GM18505 (cell line): Measurements from ENCODE around the gene TTC34.
"Not testable (repeated sequence)": the region's sequence is repeated elsewhere in the genome, so short reads cannot be mapped to it uniquely, and the experiment has no call there.

Experiments
- ATAC-seq: cut with Tn5 transposase; IDR thresholded peaks from one replicate; pipeline ENCODE4 v1.9.1; 2021; ENCODE audit not compliant: unreplicated experiment

The TTC34 gene

GRCh38 chr1:2750766-2751730 lies 50.4 kb downstream of the TTC34 start:
- not testable (repeated sequence) for ATAC-seq

GRCh38 chr1:2750041-2750680 lies 51.3 kb downstream of the TTC34 start:
- ATAC-seq, result not testable (repeated sequence)

- not testable (repeated sequence) for ATAC-seq
These were observed 52.9 kb downstream of the TTC34 start for GRCh38 chr1:2748626-2749025.

- ATAC-seq, result not testable (repeated sequence)
These were observed 106.7 kb downstream of the TTC34 start for GRCh38 chr1:2694796-2695195.

- ATAC-seq, result not testable (repeated sequence)
These were observed 111.3 kb downstream of the TTC34 start for GRCh38 chr1:2690180-2690579.

- not testable (repeated sequence) for ATAC-seq
These were observed 113.2 kb downstream of the TTC34 start for GRCh38 chr1:2688336-2688665.

GRCh38 chr1:2687638-2688335 lies 113.7 kb downstream of the TTC34 start:
- ATAC-seq, result not testable (repeated sequence)

- not testable (repeated sequence) for ATAC-seq
These were observed 114.3 kb downstream of the TTC34 start for GRCh38 chr1:2687174-2687591.

- ATAC-seq, result not testable (repeated sequence)
These were observed 115.2 kb downstream of the TTC34 start for GRCh38 chr1:2686091-2686863.

- not testable (repeated sequence) for ATAC-seq
These were observed 115.8 kb downstream of the TTC34 start for GRCh38 chr1:2685671-2686070.

- ATAC-seq, result not testable (repeated sequence)
These were observed 116.6 kb downstream of the TTC34 start for GRCh38 chr1:2684878-2685277.

GRCh38 chr1:2684000-2684399 lies 117.5 kb downstream of the TTC34 start:
- not testable (repeated sequence) for ATAC-seq

- not testable (repeated sequence) for ATAC-seq
These were observed 118.2 kb downstream of the TTC34 start for GRCh38 chr1:2683321-2683741.

GRCh38 chr1:2682879-2683278 lies 118.6 kb downstream of the TTC34 start:
- not testable (repeated sequence) for ATAC-seq

GRCh38 chr1:2676726-2677125 lies 124.8 kb downstream of the TTC34 start:
- ATAC-seq, result not testable (repeated sequence)

GRCh38 chr1:2671656-2672055 lies 129.8 kb downstream of the TTC34 start:
- ATAC-seq, result not testable (repeated sequence)

GRCh38 chr1:2659806-2660205 lies 141.7 kb downstream of the TTC34 start:
- not testable (repeated sequence) for ATAC-seq

GRCh38 chr1:2657909-2658308 lies 143.6 kb downstream of the TTC34 start:
- ATAC-seq, result not testable (repeated sequence)

GRCh38 chr1:2657124-2657523 lies 144.4 kb downstream of the TTC34 start:
- ATAC-seq, result not testable (repeated sequence)
